Measurements from ENCODE around the gene ABCF1. TPM values are rescaled to one million over a fixed set of nuclear protein-coding genes. Genes with fewer than 3 reads are reported as not detected.

The ABCF1 gene
- total and polyA plus RNA-seq, 12 donors: 32.6 to 49.1 (median 41.9) TPM

DNA sequence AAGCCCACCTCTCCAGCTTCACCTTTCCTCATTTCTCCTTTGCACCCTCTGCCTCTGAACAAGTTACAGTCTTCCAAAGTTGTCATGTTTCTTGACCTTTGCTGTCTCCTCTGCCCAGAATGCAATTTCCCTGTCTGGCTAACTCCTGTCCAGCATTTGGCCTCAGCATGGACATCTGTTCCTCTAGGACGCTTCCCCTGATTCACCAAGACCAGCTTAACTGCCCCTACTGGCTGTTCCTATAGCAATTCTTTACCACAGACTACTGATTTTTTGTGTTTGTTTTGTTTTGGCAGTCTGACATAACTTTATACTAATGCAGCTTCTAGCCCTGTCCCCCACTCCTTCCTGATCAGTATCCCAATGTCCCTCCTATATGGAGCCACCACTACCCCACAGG lies 28.3 kb upstream of the ABCF1 start:
- Histone ChIP-seq H3K27ac (peak overlapping the region; percentile 13 to 71 (median 64)), H3K27me3 (peaks cover 0 to 7% (median 0%) of the 10 kb centered on the region in 7 donors), H3K4me1 (peaks cover 3 to 27% (median 17%) of the 10 kb centered on the region in 9 donors), H3K9me3 (no peaks in the 10 kb centered on the region), H3K36me3 (peaks cover 0 to 31% (median 17%) of the 10 kb centered on the region in 9 donors), H3K4me3 (no peak overlapping the region)
- TF ChIP-seq, protein P1, sequence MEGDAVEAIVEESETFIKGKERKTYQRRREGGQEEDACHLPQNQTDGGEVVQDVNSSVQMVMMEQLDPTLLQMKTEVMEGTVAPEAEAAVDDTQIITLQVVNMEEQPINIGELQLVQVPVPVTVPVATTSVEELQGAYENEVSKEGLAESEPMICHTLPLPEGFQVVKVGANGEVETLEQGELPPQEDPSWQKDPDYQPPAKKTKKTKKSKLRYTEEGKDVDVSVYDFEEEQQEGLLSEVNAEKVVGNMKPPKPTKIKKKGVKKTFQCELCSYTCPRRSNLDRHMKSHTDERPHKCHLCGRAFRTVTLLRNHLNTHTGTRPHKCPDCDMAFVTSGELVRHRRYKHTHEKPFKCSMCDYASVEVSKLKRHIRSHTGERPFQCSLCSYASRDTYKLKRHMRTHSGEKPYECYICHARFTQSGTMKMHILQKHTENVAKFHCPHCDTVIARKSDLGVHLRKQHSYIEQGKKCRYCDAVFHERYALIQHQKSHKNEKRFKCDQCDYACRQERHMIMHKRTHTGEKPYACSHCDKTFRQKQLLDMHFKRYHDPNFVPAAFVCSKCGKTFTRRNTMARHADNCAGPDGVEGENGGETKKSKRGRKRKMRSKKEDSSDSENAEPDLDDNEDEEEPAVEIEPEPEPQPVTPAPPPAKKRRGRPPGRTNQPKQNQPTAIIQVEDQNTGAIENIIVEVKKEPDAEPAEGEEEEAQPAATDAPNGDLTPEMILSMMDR (IDR thresholded peaks at IDR 0.05): peak in 1 of 9 donors; percentile 5
- ATAC-seq: no peak
- no peak for DNase-seq
- intact Hi-C loops (cut with DNase I): loop anchor here in 6 of 10 donors (5.0 to 10.0 kb wide), 5 partner anchors 54 to 129 kb away; partner anchors contain the start of gene DHX16 (in 1 of the 6)
- WGBS, 2 donors: 69 to 75% methylated on average over 1 of the region's 1 CpG

- WGBS, 2 donors: 81 to 87% methylated on average over 3 of the region's 3 CpGs
- TF ChIP-seq, protein P1 (IDR thresholded peaks at IDR 0.05): no peak
- Histone ChIP-seq H3K4me3 (no peak overlapping the region), H3K27ac (peak overlapping the region in 2 of 10 donors; percentile 17 to 57), H3K4me1 (peaks cover 3 to 27% (median 17%) of the 10 kb centered on the region in 9 donors), H3K9me3 (no peaks in the 10 kb centered on the region), H3K36me3 (peaks cover 0 to 40% (median 17%) of the 10 kb centered on the region in 9 donors), H3K27me3 (peaks cover 0 to 7% (median 0%) of the 10 kb centered on the region in 7 donors)
- DNase-seq (no peak), ATAC-seq (no peak)
- intact Hi-C loops (cut with DNase I): loop anchor here in 6 of 10 donors (1.0 to 10.0 kb wide), 7 partner anchors 53 to 128 kb away; partner anchors contain the start of gene DHX16 (in 1 of the 6)
Measured at GRCh38 chr6:30543821-30544220, 27.4 kb upstream of the ABCF1 start.

DNA sequence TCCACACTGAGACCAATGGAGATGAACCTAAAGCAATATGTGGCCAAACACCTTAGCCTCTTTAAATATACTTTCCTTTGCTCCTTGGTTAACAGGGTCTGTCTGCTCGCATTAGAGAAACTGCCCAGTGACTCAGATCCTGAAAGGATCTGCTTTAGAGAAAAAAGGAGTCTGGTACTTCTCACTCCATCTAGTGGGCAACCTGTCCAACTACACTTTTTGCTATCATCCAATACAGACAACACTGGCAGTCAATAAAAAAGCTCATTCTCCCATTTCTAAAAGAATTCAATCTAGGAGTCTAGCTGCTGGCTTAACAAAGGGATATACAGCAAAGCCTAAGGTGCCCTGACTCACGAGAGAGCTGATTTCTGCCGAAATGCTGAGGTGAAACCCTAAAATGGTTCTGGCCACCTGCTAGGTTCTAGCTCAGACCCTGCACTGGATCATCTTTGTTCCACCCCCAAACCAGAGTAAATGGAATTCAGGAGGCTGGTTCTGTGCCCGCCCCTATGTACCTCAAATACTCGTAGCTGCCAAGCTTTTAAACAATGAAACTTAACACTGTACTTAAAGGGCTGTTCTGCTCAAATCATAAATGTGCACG lies 26.5 kb upstream of the ABCF1 start:
- WGBS, 2 donors: 36 to 39% methylated on average over 6 of the region's 6 CpGs
- Histone ChIP-seq H3K4me1 (peaks cover 3 to 27% (median 17%) of the 10 kb centered on the region in 9 donors), H3K27me3 (peaks cover 0 to 7% (median 0%) of the 10 kb centered on the region in 7 donors), H3K36me3 (peaks cover 0 to 49% (median 17%) of the 10 kb centered on the region in 9 donors), H3K9me3 (no peaks in the 10 kb centered on the region), H3K4me3 (no peak overlapping the region), H3K27ac (peak overlapping the region in 3 of 10 donors; percentile 17 to 57 (median 45))
- peak in 1 of 2 donors; percentile 26 for DNase-seq
- peak in 7 of 8 donors; percentile 21 to 60 (median 53) for ATAC-seq
- intact Hi-C loops (cut with DNase I): loop anchor here in 6 of 10 donors (1.0 to 10.0 kb wide), 7 partner anchors 53 to 128 kb away; partner anchors contain the start of gene DHX16 (in 1 of the 6)
- TF ChIP-seq, protein P1 (IDR thresholded peaks at IDR 0.05): peak; percentile 63 to 88 (median 79)

GRCh38 chr6:30547454-30547853 lies 23.8 kb upstream of the ABCF1 start:
- peaks cover 0 to 76% (median 34%) of the 10 kb centered on the region in 9 donors for H3K36me3 ChIP-seq
- H3K27ac ChIP-seq: no peak overlapping the region
- DNase-seq (no peak), ATAC-seq (no peak)
- TF ChIP-seq, protein P1 (IDR thresholded peaks at IDR 0.05): no peak
- intact Hi-C loops (cut with DNase I): loop anchor here in 3 of 10 donors (2.0 to 10.0 kb wide), 3 partner anchors 50 to 65 kb away; no protein-coding TSS in a partner anchor
- 92% methylated on average over 6 of the region's 6 CpGs for WGBS, 2 donors
- H3K4me1 ChIP-seq: peaks cover 0 to 17% (median 11%) of the 10 kb centered on the region in 9 donors
- no peaks in the 10 kb centered on the region for H3K9me3 ChIP-seq
- no peak overlapping the region for H3K4me3 ChIP-seq
- peaks cover 0 to under 1% (median 0%) of the 10 kb centered on the region in 7 donors for H3K27me3 ChIP-seq
